Activated T-helper 17 cell treated with anti-CD3 and anti-CD28 coated beads, Interleukin-2, amount 50 U/mL, for 72 hours (primary cell): ENCODE results near the gene NMUR1. TPM values are rescaled to one million over a fixed set of nuclear protein-coding genes. Genes with fewer than 3 reads are reported as not detected.

Experiments used
- ATAC-seq: fragments of 150-1000 bp; cut with Tn5 transposase; replicated peaks from 2 replicates; pipeline ENCODE4 v1.10.0; 2021; ENCODE audit warnings: mild to moderate bottlenecking, moderate library complexity
- H3K27ac Mint-ChIP-seq: one replicate; pipeline ENCODE4 v1.8.0; 2022; ENCODE audit warnings: mixed read lengths
- H3K27me3 Mint-ChIP-seq: one replicate; pipeline ENCODE4 v1.8.0; 2022; ENCODE audit warnings: mixed read lengths
- H3K36me3 Mint-ChIP-seq: one replicate; pipeline ENCODE4 v1.8.0; 2022; ENCODE audit warnings: low read depth, mild to moderate bottlenecking, mixed read lengths
- H3K4me1 Mint-ChIP-seq: one replicate; pipeline ENCODE4 v1.8.0; 2022; ENCODE audit warnings: mixed read lengths
- H3K4me3 Mint-ChIP-seq: one replicate; pipeline ENCODE4 v1.8.0; 2022; ENCODE audit warnings: mild to moderate bottlenecking, mixed read lengths
- H3K9me3 Mint-ChIP-seq: one replicate; pipeline ENCODE4 v1.8.0; 2022; ENCODE audit warnings: mixed read lengths
- total RNA-seq, 2 donors: library from RNA; stranded (reverse); gene quantifications; one replicate each; pipeline ENCODE4 v1.2.3, GENCODE V29; 2022

The NMUR1 gene
- total RNA-seq, 2 donors from 2014 or later, result 0.15 to 0.21 TPM

DNA sequence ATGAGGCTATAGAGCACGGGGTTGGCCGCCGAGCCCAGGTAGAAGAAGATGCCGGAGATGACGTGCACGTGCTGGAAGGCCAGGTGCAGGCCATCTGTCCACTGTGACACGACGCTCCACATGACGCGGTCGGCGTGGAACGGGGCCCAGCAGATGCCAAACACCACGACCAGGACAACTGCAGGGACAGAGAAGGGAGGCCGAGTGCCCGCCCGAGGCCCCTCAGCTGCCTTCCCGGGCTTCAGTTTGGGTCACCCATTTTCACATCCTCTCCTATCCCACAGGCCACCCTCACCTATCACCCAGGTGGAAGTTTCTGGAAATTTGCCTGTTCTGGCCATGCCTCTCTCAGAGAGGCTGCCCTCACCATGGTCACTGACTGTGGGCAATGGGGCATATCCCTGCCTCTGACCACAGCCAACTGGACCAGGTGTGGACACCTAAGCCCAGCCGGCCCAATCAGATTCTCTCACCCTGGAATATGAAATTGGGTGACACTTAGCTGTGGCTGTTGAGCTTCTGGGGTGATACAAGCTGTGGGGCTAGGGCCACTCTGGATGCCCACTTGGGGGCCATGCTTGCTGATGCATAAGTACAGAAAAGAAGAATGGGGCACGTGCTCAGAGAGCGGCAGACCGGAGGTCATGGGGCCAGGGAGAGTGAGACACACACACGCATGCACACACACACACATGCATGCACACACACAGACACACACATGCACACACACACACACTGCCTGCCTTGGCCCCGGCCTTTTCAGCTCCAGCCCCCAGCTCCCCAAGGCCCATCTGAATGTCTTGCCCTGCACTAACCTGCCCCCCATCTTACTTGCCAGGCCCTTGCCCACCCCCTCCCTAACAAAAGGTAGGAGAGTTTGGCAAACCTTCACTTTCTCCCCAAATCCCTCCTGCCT is 4.7 kb downstream of the NMUR1 start:
- no peak for ATAC-seq
- Mint-ChIP-seq H3K9me3 (no peaks in the 10 kb centered on the region), H3K4me1 (peaks cover 5% of the 10 kb centered on the region), H3K27ac (no peak overlapping the region), H3K27me3 (no peaks in the 10 kb centered on the region), H3K36me3 (no peaks in the 10 kb centered on the region), H3K4me3 (no peak overlapping the region)

DNA sequence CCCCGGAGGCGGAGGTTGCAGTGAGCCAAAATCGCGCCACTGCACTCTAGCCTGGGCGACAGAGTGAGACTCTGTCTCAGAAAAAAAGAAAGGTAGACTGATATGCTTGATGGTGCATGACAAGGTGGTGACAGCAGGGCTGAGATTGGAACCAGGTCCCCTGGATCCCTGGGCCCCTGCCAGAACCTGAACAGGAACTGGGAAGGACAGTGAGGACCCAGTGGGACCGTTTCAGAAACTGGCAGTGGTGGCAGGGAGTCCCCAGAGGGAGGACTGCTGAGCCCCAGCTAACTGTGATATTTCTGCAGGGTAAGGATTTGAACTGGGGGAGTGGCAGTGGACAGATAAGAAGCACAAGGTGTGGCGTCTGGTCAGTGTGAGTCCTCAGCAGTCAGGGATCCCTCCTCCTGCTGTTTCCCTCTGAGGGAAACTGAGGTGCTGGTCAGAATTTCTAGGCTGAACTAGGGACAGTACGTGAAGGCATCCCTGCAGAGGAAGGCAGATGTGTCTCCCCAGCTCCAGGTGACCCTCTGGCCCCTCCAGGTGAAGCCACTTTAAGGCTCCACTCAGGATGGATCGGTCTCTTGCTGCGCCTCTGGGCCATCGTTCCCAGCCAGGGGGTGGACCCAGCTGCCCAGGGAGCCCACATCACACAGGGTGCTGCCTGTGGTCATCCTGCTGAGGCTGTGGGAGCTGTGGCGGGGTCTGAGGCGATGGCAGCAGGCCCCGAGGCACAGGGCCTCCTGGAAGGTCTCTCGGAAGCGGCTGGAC is 5.6 kb downstream of the NMUR1 start:
- Mint-ChIP-seq H3K36me3 (no peaks in the 10 kb centered on the region), H3K27me3 (no peaks in the 10 kb centered on the region), H3K4me1 (peaks cover 6% of the 10 kb centered on the region), H3K9me3 (no peaks in the 10 kb centered on the region), H3K27ac (no peak overlapping the region), H3K4me3 (peak overlapping the region; percentile 20)
- ATAC-seq, result no peak

DNA sequence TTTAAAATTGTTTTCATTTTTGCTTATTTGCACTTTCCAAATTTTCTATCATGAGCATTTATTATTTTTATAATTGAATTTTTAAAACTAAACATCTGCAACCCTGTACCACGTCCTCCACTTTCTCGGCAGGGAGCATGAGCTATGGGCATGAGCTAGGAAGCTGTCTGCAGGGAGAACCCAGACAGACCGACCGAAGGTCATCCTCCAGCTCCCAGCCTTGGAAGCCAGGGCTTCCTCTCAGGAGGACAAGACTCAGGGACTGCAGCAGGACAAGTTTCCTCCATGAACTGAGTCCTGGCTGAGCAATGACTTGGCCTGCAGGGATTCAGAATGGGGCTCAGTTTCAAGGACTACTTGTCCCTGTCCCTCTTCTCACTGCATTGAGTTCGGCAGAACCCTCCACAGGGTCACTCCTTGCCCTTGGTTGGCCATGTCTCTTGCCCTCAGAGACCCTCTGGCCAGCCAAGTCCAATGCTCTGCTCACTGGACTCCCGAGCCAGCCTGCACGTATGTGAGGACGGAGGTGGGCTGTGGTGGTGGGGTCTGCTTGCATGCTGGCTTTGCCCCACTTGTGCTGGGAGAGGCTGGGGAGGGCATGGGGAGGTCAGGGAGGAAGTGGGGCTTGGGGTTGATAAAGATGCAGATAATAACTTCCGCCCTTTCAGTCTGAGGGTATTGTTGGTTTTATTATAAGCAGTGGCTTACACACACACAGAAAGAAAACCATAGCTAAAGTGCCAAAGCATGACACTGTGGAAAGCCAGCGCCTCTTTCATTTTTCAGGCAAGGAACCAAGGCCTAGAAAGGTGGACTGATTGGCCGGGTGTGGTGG is 6.6 kb downstream of the NMUR1 start:
- Mint-ChIP-seq H3K9me3 (no peaks in the 10 kb centered on the region), H3K4me3 (peak overlapping the region; percentile 20), H3K4me1 (peaks cover 6% of the 10 kb centered on the region), H3K27me3 (no peaks in the 10 kb centered on the region), H3K36me3 (no peaks in the 10 kb centered on the region), H3K27ac (no peak overlapping the region)
- ATAC-seq, result peak; percentile 65

DNA sequence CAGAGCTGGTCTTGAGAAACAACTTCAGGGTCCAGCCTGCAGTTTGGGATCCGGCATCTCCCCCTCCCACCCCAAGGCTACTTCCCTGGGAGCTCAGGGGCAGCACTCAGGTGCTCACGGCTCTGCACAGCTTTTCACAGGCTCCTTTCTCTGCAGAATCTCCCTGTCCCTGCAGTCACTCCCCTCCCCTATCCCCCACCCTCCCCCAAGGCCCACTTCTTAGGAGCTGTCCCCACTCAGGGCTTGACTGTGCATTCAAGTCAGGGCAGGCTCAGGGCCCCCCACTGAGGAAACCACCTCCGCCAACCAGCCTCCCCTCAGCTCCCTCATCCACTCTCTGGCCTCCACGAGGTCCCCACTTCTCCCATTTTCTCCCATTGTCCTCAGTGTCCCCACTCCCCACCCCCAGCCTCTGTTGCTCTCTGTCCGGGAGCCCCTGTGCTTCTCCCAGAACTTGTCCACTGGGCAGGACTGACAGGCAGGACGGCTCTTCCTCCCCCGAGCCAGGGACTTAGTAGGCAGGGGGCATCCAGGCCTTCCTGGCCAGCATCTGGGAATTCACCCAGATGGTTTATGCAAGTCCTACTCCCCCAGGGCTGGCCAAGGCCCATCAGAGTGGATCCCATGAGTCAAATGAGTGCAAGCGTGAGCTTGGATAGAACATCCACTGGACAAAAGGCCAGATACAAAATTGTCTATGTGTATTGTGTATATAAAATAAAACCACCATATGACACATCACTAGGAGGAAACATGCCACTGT is 7.6 kb downstream of the NMUR1 start:
- ATAC-seq, result no peak
- no peak overlapping the region for H3K27ac Mint-ChIP-seq
- peaks cover 6% of the 10 kb centered on the region for H3K4me1 Mint-ChIP-seq
- H3K36me3 Mint-ChIP-seq, result no peaks in the 10 kb centered on the region
- H3K4me3 Mint-ChIP-seq, result no peak overlapping the region
- H3K27me3 Mint-ChIP-seq, result no peaks in the 10 kb centered on the region
- no peaks in the 10 kb centered on the region for H3K9me3 Mint-ChIP-seq

DNA sequence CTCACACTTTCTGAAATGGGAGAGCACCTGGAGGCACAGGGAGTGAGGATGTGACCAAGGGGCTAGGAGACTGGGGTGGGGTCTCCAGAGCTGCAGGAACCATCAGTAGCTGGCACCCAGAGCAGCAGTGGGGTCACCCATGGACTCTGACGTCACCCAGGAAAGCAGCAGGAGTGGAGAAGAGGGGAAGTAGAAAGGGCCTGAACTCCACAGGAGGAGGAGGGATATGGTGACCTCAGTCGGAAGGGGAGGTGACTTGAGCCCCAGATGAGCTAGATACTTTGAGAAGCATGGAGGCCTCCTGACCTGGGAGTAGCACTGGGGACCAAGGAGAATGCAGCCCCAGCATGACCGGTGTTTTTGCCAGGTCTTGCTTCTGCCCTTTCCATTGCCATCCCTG is 8.8 kb downstream of the NMUR1 start:
- Mint-ChIP-seq H3K36me3 (no peaks in the 10 kb centered on the region), H3K27ac (peak overlapping the region; percentile 8), H3K9me3 (no peaks in the 10 kb centered on the region), H3K4me1 (peaks cover 6% of the 10 kb centered on the region), H3K27me3 (no peaks in the 10 kb centered on the region), H3K4me3 (no peak overlapping the region)
- no peak for ATAC-seq

DNA sequence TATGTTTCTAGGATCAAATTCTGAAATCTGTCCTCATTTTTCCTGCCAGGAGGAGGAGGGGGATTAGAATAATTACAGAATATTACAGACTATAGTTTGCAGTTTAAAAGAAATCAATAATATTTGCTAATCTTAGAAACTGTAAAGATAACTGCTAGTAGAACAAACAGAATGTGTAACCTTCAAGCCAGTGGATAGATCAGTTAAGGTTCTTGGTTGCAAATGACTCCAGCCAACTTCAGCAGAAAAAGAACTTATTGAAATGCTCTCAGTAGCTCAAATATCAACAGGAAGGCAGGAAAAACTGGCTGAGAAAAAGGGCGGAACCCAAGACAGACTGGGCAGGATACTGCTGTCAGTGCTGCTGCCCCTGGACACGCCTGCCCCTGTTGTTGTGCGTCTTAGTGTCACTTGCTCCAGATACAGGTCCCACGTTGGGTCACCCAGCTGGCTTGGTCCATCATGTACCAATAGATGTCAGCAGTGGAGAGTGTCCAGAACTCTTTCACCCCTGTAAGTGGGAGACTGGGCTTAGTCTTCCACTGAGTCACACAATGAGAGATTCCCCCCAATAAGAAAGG is 10.2 kb downstream of the NMUR1 start:
- Mint-ChIP-seq H3K27me3 (no peaks in the 10 kb centered on the region), H3K36me3 (no peaks in the 10 kb centered on the region), H3K4me1 (peaks cover 6% of the 10 kb centered on the region), H3K27ac (peak overlapping the region; percentile 58), H3K9me3 (no peaks in the 10 kb centered on the region), H3K4me3 (no peak overlapping the region)
- ATAC-seq, result no peak

DNA sequence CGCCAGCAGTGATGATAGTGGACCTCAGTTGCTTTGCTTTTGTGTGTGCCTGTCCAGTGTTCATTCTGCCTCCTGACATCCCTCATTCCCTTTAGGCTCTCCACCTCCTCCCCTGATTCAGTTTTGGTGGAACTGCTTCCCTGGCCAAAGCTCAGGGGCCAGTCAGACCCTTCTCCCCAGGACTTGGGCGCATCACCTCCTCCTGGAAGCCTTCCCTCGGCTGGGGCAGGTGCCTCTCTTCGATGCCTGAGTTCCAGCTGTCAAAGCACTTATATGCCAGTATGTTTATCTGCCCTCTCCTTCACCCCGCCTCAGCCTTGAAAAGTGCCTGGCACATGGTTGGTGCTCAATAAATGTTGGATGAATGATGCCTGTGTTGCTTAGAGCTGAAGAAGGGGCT is 11.5 kb downstream of the NMUR1 start:
- Mint-ChIP-seq H3K9me3 (no peaks in the 10 kb centered on the region), H3K4me1 (peaks cover 10% of the 10 kb centered on the region), H3K36me3 (peaks cover 7% of the 10 kb centered on the region), H3K27me3 (no peaks in the 10 kb centered on the region), H3K27ac (no peak overlapping the region), H3K4me3 (no peak overlapping the region)
- ATAC-seq, result no peak

DNA sequence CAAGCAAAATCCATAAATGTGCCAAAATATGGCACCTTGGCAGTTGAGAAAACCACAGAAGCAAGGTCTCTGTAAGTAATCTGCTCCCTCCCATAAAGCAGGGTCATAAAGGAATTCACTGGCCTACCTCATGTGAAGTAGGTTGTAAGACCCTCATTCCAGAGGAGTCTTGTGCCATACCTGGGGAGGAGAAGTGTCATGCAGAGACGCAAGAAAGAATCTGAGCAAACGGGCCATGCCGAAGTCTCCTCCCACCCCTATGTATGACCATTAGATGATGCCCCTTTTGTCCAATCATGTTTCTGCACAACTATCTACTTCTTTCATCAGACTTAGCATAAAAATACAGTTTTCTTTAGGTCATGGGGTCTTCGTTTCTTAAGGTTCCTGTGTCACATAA is 14.6 kb downstream of the NMUR1 start:
- Mint-ChIP-seq H3K36me3 (peaks cover 7% of the 10 kb centered on the region), H3K27ac (no peak overlapping the region), H3K27me3 (no peaks in the 10 kb centered on the region), H3K9me3 (no peaks in the 10 kb centered on the region), H3K4me1 (peaks cover 6% of the 10 kb centered on the region), H3K4me3 (peak overlapping the region; percentile 89)
- ATAC-seq, result no peak

DNA sequence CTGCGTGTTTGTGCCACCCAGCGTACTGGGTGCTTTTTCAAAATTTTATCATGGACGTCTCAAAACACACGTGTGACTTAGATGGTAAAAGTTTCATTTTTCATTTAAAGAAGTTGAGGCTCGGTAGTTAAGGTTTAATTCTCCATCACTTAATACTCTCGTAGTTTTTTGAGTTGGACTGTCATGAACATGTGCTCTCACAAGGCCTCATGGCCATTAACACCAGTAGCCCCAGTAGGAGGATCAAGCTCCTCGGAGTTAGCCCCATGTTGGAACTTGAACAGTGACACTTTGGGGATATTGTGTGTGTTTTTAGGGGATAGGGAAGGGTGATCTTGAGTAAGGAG is 15.3 kb downstream of the NMUR1 start:
- no peaks in the 10 kb centered on the region for H3K9me3 Mint-ChIP-seq
- peak overlapping the region; percentile 89 for H3K4me3 Mint-ChIP-seq
- no peak for ATAC-seq
- H3K27me3 Mint-ChIP-seq, result no peaks in the 10 kb centered on the region
- H3K4me1 Mint-ChIP-seq, result peaks cover 4% of the 10 kb centered on the region
- peak overlapping the region; percentile 94 for H3K27ac Mint-ChIP-seq
- H3K36me3 Mint-ChIP-seq, result peaks cover 7% of the 10 kb centered on the region

DNA sequence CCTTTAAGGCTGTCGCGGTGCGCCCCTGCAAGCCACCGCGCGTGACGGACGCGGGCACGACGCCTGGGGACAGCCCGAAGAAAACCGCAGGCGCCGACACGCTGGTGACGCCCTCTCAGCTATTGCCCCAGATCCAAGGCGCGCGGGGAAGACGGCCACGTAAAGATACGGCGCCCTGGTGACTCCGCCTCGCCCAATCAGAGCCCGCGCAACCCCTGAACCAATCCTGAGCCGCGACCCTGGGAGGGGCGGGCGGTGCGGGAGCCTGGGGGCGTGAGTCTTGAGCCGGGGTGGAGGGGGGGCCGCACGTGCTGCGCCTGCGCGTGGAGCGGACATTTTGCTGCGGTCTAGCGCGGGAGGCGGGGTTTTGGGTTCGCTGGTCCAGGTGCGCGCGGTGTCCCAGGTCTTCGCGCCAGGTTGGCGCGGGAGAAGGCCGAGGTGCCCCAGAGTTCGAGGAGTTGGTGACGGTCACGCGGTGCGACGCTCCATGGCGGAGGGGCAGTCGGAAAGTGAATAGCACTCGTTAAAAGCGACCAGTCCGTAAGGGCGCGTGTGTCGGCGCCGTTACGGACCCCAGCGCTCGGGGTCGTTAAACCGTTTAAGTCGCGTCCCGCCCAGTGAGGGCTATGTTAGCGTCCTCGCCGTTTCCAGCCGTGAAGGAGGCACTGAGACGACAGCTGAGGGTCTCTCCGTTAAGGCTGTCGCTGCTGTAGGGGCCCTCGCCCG is 15.9 kb downstream of the NMUR1 start:
- peak overlapping the region; percentile 94 for H3K27ac Mint-ChIP-seq
- H3K36me3 Mint-ChIP-seq, result peaks cover 7% of the 10 kb centered on the region
- no peaks in the 10 kb centered on the region for H3K9me3 Mint-ChIP-seq
- H3K4me3 Mint-ChIP-seq, result peak overlapping the region; percentile 89
- ATAC-seq, result peak; percentile 100
- peaks cover 4% of the 10 kb centered on the region for H3K4me1 Mint-ChIP-seq
- H3K27me3 Mint-ChIP-seq, result no peaks in the 10 kb centered on the region

DNA sequence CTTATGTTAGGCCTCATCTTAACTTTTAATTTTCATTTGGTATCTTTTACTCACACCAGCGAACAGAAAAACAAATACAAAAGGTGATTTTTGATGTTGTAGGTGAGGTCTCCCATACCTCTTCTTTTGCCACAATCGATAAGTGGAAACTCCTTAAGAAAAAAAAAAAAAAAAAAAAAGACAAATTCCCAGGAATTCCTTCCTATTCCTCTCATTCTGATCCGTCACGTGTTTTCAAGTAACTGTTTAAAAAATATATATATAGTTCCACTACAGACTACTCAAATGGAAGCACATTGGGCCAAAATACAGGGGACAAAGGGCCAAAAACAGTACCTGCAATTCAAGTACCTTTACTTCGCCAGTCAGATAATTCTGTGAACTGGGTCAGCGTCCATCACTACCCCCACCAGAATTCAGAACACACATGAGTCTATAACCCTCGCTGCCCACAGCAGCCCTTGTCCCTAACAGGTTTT is 16.5 kb downstream of the NMUR1 start:
- no peaks in the 10 kb centered on the region for H3K9me3 Mint-ChIP-seq
- H3K4me3 Mint-ChIP-seq, result peak overlapping the region; percentile 89
- H3K36me3 Mint-ChIP-seq, result peaks cover 7% of the 10 kb centered on the region
- no peaks in the 10 kb centered on the region for H3K27me3 Mint-ChIP-seq
- peak overlapping the region; percentile 94 for H3K27ac Mint-ChIP-seq
- peaks cover 4% of the 10 kb centered on the region for H3K4me1 Mint-ChIP-seq
- ATAC-seq, result no peak

DNA sequence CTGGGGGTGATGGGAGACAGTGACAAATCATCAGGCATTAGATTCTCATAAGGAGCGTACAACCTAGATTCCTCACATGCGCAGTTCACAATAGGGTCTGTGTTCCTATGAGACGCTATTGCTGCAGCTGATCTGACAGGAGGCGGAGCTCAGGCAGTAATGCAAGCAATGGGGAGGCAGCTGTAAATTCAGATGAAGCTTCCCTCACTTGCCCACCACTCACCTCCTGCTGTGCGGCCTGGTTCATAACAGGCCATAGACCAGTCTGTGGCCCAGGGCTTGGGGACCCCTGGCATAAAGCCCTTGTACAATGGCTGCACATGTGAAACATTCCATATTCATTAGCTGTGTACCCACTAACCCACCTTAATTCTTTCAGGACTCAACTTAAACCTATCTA is 18.0 kb downstream of the NMUR1 start:
- Mint-ChIP-seq H3K4me3 (no peak overlapping the region), H3K4me1 (peaks cover 4% of the 10 kb centered on the region), H3K36me3 (peaks cover 12% of the 10 kb centered on the region), H3K9me3 (no peaks in the 10 kb centered on the region), H3K27ac (no peak overlapping the region), H3K27me3 (no peaks in the 10 kb centered on the region)
- ATAC-seq, result no peak

DNA sequence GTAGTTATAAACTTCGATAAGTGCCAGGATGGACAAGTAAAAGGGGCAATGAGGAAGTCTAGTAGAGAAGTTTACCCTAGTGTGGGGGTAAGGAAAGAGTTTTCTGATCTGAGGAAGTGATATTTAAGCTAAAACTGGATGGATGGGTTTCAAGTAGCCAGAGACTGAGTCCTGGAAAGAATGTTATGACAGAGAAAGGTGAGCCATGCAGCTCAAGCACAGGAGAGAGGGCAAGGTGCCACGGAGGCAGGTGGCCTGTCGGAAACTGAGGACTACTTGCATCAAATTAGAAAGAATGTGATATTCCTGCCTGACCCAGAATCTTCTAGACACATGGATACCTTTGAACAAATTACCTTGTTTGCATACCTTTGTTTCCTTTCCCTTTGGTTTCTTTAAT is 26.5 kb downstream of the NMUR1 start:
- ATAC-seq, result no peak
- Mint-ChIP-seq H3K27me3 (no peaks in the 10 kb centered on the region), H3K36me3 (peaks cover 13% of the 10 kb centered on the region), H3K4me1 (no peaks in the 10 kb centered on the region), H3K9me3 (no peaks in the 10 kb centered on the region), H3K27ac (no peak overlapping the region), H3K4me3 (no peak overlapping the region)
